Measurements from ENCODE around the gene SYNPR.
"Not testable (repeated sequence)": the region's sequence is repeated elsewhere in the genome, so short reads cannot be mapped to it uniquely, and the experiment has no call there.

GRCh38 chr3:63255819-63256218 is 22.3 kb upstream of the SYNPR start:
- not testable (repeated sequence) for TF ChIP-seq CTCF (IDR thresholded peaks at IDR 0.05); CDX4 (CRISPR knock-in tag; IDR thresholded peaks at IDR 0.05; ENCODE audit: borderline replicate concordance); ZNF263 (CRISPR knock-in tag; IDR thresholded peaks at IDR 0.05; ENCODE audit: low read depth); ZNF532 (CRISPR knock-in tag; IDR thresholded peaks at IDR 0.05; ENCODE audit: borderline replicate concordance); NR3C1 (CRISPR knock-in tag; conservative IDR thresholded peaks at IDR 0.05; ENCODE audit: low read depth)

Measured in WTC11 (cell line).